Hematopoietic multipotent progenitor cell treated with erythropoietin and hydrocortisone succinate and interleukin-3 and kit ligand, for 17 days (in vitro differentiated cells): ENCODE data around the gene SFTPA2.
A peak's percentile ranks its signal among the peaks of the same experiment; 100 is the strongest.
"Not testable (repeated sequence)": the region's sequence is repeated elsewhere in the genome, so short reads cannot be mapped to it uniquely, and the experiment has no call there.

Experiments
- DNase-seq: peaks from one replicate; pipeline ENCODE4 v3.0.0-alpha.2; 2015; ENCODE audit warnings: low spot score

SFTPA2 gene

GRCh38 chr10:79560160-79560709 is at the start of gene SFTPA2:
Gene SFTPA2, minus strand, starts transcription at chr10:79560407. Its CDS starts 924 bp downstream, at chr10:79559483.
- no peak for DNase-seq

GRCh38 chr10:79608505-79609375 is 48.5 kb upstream of the SFTPA2 start:
- no peak for DNase-seq

GRCh38 chr10:79605308-79605707 is 45.1 kb upstream of the SFTPA2 start:
- DNase-seq, result no peak

- DNase-seq, result no peak
Observed at GRCh38 chr10:79604294-79604693, 44.1 kb upstream of the SFTPA2 start.

GRCh38 chr10:79602953-79603352 is 42.7 kb upstream of the SFTPA2 start:
- no peak for DNase-seq

GRCh38 chr10:79601939-79602338 is 41.7 kb upstream of the SFTPA2 start:
- no peak for DNase-seq

- DNase-seq, result not testable (repeated sequence)
Observed at GRCh38 chr10:79599644-79600043, 39.4 kb upstream of the SFTPA2 start.

GRCh38 chr10:79595510-79595909 is 35.3 kb upstream of the SFTPA2 start:
- DNase-seq, result no peak

- not testable (repeated sequence) for DNase-seq
Observed at GRCh38 chr10:79594565-79594964, 34.4 kb upstream of the SFTPA2 start.

GRCh38 chr10:79593377-79593776 is 33.2 kb upstream of the SFTPA2 start:
- DNase-seq, result no peak

GRCh38 chr10:79588800-79589199 is 28.6 kb upstream of the SFTPA2 start:
- DNase-seq, result no peak

GRCh38 chr10:79586933-79587332 is 26.7 kb upstream of the SFTPA2 start:
- no peak for DNase-seq

GRCh38 chr10:79585870-79586527 is 25.8 kb upstream of the SFTPA2 start:
- no peak for DNase-seq

- DNase-seq, result no peak
Observed at GRCh38 chr10:79583488-79584024, 23.3 kb upstream of the SFTPA2 start.

GRCh38 chr10:79582954-79583353 is 22.7 kb upstream of the SFTPA2 start:
- not testable (repeated sequence) for DNase-seq

- DNase-seq, result no peak
Observed at GRCh38 chr10:79582096-79582495, 21.9 kb upstream of the SFTPA2 start.

- DNase-seq, result no peak
Observed at GRCh38 chr10:79581044-79581443, 20.8 kb upstream of the SFTPA2 start.

GRCh38 chr10:79579361-79579760 is 19.2 kb upstream of the SFTPA2 start:
- DNase-seq, result no peak

GRCh38 chr10:79570624-79571023 is 10.4 kb upstream of the SFTPA2 start:
- not testable (repeated sequence) for DNase-seq

- DNase-seq, result no peak
Observed at GRCh38 chr10:79563426-79563825, 3.2 kb upstream of the SFTPA2 start.

- DNase-seq, result peak; percentile 34
Observed at GRCh38 chr10:79562135-79562756, 2.0 kb upstream of the SFTPA2 start.

GRCh38 chr10:79561257-79561656 is 1.1 kb upstream of the SFTPA2 start:
- DNase-seq, result no peak
